Stimulated activated CD8-positive, alpha-beta memory T cell treated with anti-CD3 and anti-CD28 coated beads, Interleukin-7, amount 100 ng/mL, for 4 hours (primary cell): Measurements from ENCODE around the gene PIGQ.
"Not testable (repeated sequence)": the region's sequence is repeated elsewhere in the genome, so short reads cannot be mapped to it uniquely, and the experiment has no call there.

Experiments
- DNase-seq, 2 donors: peaks; one replicate each; pipeline ENCODE4 v3.0.0-alpha.2; 2020; ENCODE audit warnings: low read depth in 2 of 2

Gene PIGQ

GRCh38 chr16:586047-586644 lies 16.4 kb downstream of the PIGQ start:
- DNase-seq = no peak

DNA sequence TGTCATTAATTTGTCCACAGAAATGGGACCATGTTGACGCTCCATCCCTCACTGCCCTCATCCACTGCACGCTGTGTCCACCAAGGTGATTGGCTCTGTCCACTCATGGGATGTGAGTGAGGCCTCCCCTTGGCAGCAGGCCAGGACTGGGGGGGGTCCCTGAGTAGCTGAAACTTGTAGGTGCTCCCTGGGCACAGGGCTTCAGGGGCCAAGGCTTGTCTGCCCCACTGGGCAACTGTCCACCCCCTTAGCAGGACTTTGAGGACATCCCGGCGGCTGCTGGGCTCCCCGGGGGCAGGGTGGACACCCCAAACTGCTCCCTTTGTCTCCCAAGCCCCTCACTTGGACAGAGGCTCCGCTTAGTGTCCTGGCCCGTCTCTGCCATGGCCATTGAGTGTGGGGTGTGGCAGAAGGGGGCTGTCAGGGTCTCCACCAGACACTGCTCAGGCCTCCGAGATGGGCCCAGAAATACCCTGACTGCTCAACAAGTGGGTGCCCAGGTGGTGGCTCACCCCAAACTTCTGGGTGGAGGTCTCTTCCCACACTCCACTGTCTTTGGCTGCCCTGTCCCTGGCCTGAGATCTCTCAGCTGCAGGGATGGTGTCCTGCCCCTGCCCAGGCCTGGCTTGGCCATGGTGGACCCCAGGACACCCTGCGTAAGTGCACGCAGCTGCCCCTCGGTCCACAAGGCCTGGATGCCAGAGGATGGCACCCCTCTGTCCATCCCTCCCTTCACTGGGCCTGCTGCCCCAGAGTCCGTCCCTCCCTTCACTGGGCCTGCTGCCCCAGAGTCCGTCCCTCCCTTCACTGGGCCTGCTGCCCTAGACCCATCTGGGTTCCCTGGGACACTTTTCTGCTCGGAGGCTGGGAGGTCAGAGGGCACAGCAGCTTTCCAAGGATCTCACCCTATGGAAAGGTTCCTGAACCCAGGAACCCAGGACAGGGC lies 17.1 kb downstream of the PIGQ start:
- DNase-seq = no peak

- DNase-seq = peak in 1 of 2 donors; percentile 54
Observed at GRCh38 chr16:588639-588888, 18.8 kb downstream of the PIGQ start.

- peak; percentile 95 to 96 for DNase-seq
Observed at GRCh38 chr16:588889-589657, 19.3 kb downstream of the PIGQ start.

DNA sequence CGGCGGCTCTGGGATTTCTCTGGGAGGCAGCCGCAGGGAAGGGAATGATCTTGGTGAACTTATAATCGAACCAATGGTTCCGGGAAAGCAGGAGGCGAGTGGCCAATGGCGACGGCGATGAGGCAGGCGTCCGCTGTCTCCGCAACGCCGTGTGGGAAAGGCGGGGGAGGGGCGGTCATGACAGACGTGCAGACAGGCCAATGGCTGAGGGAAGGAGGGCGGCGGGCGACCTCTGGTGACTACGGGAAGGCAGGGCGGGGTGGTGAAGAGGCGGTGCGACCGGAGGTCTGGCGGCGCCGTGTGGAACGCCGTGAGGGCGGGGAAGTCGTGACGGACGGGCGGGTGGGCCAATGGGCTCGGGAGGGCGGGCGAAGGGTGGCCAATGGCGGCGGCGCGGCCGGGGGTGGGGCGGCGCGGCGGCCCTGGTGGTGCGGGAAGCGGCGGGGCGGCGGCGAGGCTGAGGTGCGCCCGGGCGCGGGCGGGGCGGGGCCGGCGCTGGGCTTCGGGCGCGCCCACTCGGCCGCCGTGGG lies 20.0 kb downstream of the PIGQ start, which contains the start of gene RAB40C:
Gene RAB40C, plus strand, starts transcription at position 409 of the 530 bp plus-strand sequence. CDS start 226 bp downstream, outside the sequence.
- DNase-seq = peak; percentile 99

GRCh38 chr16:590188-590814 lies 20.5 kb downstream of the PIGQ start:
- no peak for DNase-seq

DNA sequence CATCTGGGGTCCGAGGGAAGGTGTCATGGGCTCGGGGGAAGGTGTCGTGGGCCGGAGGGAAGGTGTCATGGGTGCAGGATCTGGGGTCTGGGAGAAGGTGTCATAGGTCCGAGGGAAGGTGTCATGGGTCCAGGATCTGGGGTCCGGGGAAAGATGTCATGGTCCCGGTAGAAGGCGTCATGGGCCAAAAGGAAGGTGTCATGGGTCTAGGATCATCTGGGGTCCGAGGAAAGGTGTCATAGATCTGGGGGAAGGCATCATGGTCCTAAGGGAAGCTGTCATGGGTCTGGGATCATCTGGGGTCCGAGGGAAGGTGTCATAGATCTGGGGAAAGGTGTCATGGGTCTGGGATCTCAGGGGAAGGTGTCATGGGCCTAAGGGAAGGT lies 21.0 kb downstream of the PIGQ start:
- DNase-seq = no peak

GRCh38 chr16:591231-591630 lies 21.5 kb downstream of the PIGQ start:
- DNase-seq = no peak

DNA sequence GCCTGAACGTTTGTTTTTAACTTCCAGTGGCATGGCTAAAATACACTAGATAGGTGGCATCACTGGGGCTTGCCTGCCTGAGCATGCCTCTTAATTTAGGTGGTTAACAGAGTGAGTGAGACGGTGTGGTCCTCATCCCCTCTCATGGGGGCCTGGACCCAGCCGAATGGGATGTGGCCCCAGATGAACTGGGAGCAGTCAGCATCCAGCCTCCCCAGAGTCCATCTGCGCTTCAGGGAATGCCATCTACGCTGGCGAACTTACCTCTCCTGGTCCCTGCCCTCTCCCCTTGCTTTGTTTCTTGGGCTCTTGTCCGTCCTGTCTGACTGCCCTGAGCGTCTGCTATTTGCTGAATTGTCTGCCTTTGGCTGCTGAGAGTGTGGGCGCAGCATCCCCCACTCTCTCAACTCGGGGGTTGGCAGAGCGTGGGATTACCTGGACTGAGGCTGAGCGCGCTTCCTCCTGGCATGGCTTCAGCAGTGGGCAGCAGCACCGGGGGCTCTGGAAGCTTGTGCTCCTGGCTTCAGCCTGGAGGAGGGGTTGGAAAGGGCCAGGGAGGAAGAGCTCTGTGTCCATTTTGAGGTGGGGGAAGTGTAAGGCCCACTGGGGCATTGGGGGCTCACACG lies 22.2 kb downstream of the PIGQ start:
- no peak for DNase-seq

GRCh38 chr16:592518-593306 lies 22.9 kb downstream of the PIGQ start:
- DNase-seq = no peak

GRCh38 chr16:593406-593805 lies 23.6 kb downstream of the PIGQ start:
- DNase-seq = no peak

GRCh38 chr16:593807-594206 lies 24.0 kb downstream of the PIGQ start:
- no peak for DNase-seq

- no peak for DNase-seq
Observed at GRCh38 chr16:595094-595528, 25.3 kb downstream of the PIGQ start.

- no peak for DNase-seq
Observed at GRCh38 chr16:595942-596735, 26.4 kb downstream of the PIGQ start.

- DNase-seq = no peak
Observed at GRCh38 chr16:596736-597060, 26.9 kb downstream of the PIGQ start.

- not testable (repeated sequence) for DNase-seq
Observed at GRCh38 chr16:597655-598054, 27.9 kb downstream of the PIGQ start.

- no peak for DNase-seq
Observed at GRCh38 chr16:598823-599739, 29.3 kb downstream of the PIGQ start.

DNA sequence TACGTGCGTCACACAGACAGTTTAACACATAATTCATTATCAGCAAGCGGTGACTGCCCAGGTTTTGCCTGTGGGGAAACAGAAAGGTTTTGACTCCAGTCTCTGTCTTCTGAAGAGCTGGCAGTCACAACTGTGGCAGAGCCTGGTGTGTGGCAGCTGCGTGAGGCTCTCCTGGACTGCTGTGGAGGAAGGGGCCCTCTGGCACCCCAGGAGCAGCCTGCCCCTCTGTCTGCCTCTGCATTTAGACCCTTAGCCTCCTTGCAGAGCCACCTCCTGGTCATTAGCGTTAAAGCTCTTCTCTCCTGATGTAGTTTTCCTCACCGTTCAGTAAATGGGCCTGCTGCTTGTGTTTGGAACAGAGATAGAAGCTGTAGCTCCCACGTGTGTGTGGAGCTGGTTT lies 31.0 kb downstream of the PIGQ start:
- no peak for DNase-seq

GRCh38 chr16:603933-604332 lies 34.2 kb downstream of the PIGQ start:
- no peak for DNase-seq
